ENCODE measurements around the gene PPFIA1. TPM values are rescaled to one million over a fixed set of nuclear protein-coding genes. Genes with fewer than 3 reads are reported as not detected.
A peak's percentile ranks its signal among the peaks of the same experiment; 100 is the strongest.

Gene PPFIA1
- total RNA-seq, 4 donors from 2014 or later: 18.8 to 79.7 (median 39.1) TPM

DNA sequence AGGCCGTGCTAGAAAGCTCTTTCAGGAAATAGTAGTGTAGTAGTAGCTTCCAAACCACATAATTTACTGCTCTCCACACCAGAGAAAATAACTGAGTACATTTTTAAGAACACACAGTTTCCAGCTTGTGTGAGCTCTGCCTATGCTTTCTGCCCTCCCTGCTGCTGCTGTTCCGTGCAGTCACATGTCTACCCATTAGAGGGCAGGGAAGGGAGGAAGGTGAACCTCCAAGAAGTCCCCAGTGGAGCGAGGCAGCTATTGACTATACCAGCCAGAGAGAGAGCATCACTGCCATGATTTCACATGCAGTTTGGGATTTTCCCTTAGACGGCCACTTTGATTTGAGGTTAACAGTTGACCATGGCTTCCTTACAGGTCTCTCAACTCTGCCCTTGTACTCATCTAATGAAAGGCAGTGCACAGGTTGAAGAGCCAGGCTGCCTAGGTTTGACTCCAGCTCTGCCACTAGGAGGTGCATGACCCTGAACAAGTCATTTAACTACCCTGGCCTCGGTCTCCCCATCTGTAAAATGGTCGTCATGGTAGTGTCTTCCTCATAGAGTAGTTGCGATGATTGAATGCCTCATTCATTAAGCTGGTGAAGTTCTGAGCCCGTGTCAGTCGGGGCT lies 108.1 kb downstream of the PPFIA1 start:
- Histone ChIP-seq H3K27me3 (no peaks in the 10 kb centered on the region), H3K27ac (peak overlapping the region in 1 of 2 donors; percentile 33), H3K36me3 (no peaks in the 10 kb centered on the region), H3K4me1 (peaks cover 0 to 5% of the 10 kb centered on the region in 2 donors), H3K4me3 (no peak overlapping the region), H3K9me3 (no peaks in the 10 kb centered on the region)
- no peak for DNase-seq
- intact Hi-C loops (cut with DNase I; ENCODE audit: low total_unique reads): no loop called here
- TF ChIP-seq CTCF (IDR thresholded peaks at IDR 0.05) (no peak), POLR2A (IDR thresholded peaks at IDR 0.05) (no peak)

DNA sequence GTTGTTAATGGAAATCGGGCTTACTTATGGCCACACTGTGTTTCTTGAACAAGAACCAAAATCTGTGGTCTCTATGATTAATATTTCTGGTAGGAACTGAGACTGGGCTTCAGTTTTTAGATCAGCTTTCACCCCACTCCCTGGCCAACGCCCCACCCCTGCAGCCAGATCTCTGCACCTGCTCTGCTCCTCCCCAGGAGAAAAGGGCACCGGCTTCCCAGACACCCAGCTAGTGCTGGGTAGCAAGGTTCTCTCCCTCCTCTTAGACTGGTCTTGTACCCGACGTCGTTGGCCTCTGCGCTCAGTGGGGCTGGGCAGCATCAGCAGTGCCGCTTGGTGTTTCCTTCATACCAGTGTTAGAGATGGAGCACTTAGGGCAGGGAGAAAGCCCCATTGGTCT lies 110.9 kb downstream of the PPFIA1 start:
- TF ChIP-seq CTCF (IDR thresholded peaks at IDR 0.05) (no peak), POLR2A (IDR thresholded peaks at IDR 0.05) (no peak)
- intact Hi-C loops (cut with DNase I; ENCODE audit: low total_unique reads): no loop called here
- Histone ChIP-seq H3K4me1 (peaks cover 0 to 5% of the 10 kb centered on the region in 2 donors), H3K27ac (peak overlapping the region in 1 of 2 donors; percentile 68), H3K27me3 (no peaks in the 10 kb centered on the region), H3K36me3 (no peaks in the 10 kb centered on the region), H3K4me3 (no peak overlapping the region), H3K9me3 (no peaks in the 10 kb centered on the region)
- DNase-seq: no peak

DNA sequence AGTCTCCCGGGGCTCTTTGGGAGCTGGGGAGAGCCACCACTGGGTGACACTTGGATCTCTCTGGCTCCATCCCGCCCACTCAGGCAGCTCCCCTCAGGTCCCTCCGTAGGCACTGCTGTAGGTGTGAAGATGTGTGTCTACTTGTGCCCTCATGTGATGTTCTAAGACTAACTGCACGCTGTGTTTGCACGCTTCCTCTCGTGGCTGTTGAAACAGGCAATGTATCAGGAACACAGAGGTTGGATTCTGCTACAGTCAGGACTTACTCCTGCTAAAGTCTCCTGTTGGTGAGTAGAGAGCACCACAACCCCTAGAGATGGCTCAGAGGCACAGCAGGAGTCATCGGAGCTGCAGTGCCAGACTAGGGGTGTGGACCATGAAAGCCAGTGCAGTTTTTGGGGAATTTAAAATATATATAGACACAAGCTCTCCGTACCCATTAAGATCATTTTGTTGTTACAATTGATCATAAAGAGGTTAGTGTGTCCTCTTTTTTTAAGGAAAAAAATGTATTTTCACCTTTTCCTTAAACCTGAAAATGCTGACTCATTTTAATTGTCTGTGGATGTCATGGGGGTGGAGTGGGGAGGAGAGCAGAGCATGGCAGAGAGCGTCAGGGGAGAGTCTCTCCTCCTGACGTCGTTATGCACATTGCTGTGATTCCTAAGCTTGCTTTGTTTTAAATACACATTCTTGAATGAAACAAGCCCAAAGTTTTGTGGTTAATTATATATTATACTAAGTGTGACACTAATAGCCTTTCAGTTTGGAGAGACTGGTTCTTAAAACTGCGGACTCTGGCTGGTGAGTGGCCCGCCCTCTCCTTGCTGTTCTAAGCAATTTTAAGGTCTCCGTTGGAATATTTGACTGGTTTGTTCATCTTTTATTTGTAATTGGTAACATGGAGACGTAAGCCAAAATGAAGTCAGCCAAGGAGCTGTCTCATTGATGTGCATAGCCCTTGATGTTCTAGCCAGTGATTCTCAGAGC lies 111.7 kb downstream of the PPFIA1 start:
- H3K36me3 ChIP-seq: no peaks in the 10 kb centered on the region
- no peak for TF ChIP-seq CTCF (IDR thresholded peaks at IDR 0.05)
- TF ChIP-seq POLR2A (IDR thresholded peaks at IDR 0.05): no peak

GRCh38 chr11:70383664-70384565 lies 113.4 kb downstream of the PPFIA1 start:
- intact Hi-C loops (cut with DNase I; ENCODE audit: low total_unique reads): no loop called here
- Histone ChIP-seq H3K9me3 (no peaks in the 10 kb centered on the region), H3K4me3 (no peak overlapping the region), H3K27ac (no peak overlapping the region), H3K4me1 (peaks cover 0 to 5% of the 10 kb centered on the region in 2 donors), H3K27me3 (no peaks in the 10 kb centered on the region), H3K36me3 (no peaks in the 10 kb centered on the region)
- no peak for TF ChIP-seq POLR2A (IDR thresholded peaks at IDR 0.05)
- TF ChIP-seq CTCF (IDR thresholded peaks at IDR 0.05): no peak
- no peak for DNase-seq

More for the DNA sequence above, 111.7 kb downstream of the PPFIA1 start:
- Histone ChIP-seq H3K9me3 (no peaks in the 10 kb centered on the region), H3K4me3 (no peak overlapping the region), H3K27me3 (no peaks in the 10 kb centered on the region), H3K27ac (peak overlapping the region; percentile 66 to 68), H3K4me1 (peaks cover 0 to 5% of the 10 kb centered on the region in 2 donors)
- DNase-seq: no peak
- intact Hi-C loops (cut with DNase I; ENCODE audit: low total_unique reads): no loop called here

All from uterus (tissue), 4 donors.